OCI-LY3 (cell line): ENCODE results near the gene P4HA2.
A peak's percentile ranks its signal among the peaks of the same experiment; 100 is the strongest.

Source experiments
- H2AFZ ChIP-seq: fragments of 200-600, 300-600 bp; shearing (Covaris generic); 2 replicates; pipeline ENCODE4 v1.6.0; 2014; ENCODE audit warnings: antibody characterized with exemption, low read depth, low read length
- H3K27ac ChIP-seq: fragments of 200-600, 300-600 bp; sonication (generic); 2 replicates; pipeline ENCODE4 v1.5.1; 2014; ENCODE audit warnings: mild to moderate bottlenecking, low read length, moderate library complexity, mixed read lengths
- H3K27me3 ChIP-seq: fragments of 200-600, 300-600 bp; sonication (generic); 2 replicates; pipeline ENCODE4 v1.6.1; 2014; ENCODE audit warnings: low read depth, low read length, mixed read lengths
- H3K36me3 ChIP-seq: fragments of 200-600, 300-600 bp; sonication (generic); replicated peaks from 2 replicates; pipeline ENCODE3; 2014; ENCODE audit warnings: low read depth, low read length, mixed read lengths
- H3K4me1 ChIP-seq: fragments of 300-600, 200-600 bp; sonication (generic); 2 replicates; pipeline ENCODE4 v1.6.1; 2014; ENCODE audit warnings: low read length, mixed read lengths
- H3K4me2 ChIP-seq: fragments of 200-600, 300-600 bp; sonication (generic); 2 replicates; pipeline ENCODE4 v1.6.1; 2014; ENCODE audit warnings: low read length, mixed read lengths
- H3K4me3 ChIP-seq: fragments of 300-600, 200-600 bp; sonication (generic); 2 replicates; pipeline ENCODE4 v1.5.1; 2014; ENCODE audit warnings: antibody characterized with exemption, mild to moderate bottlenecking, low read length, moderate library complexity
- H3K79me2 ChIP-seq: fragments of 300-600, 200-600 bp; shearing (Covaris generic); 2 replicates; pipeline ENCODE4 v1.6.1; 2014; ENCODE audit warnings: mild to moderate bottlenecking, low read length, mixed read lengths
- H3K9ac ChIP-seq: fragments of 300-600, 200-600 bp; shearing (Covaris generic); 2 replicates; pipeline ENCODE4 v1.6.0; 2014; ENCODE audit warnings: mild to moderate bottlenecking, low read length, moderate library complexity
- H3K9me3 ChIP-seq: fragments of 200-600, 300-600 bp; shearing (Covaris generic); 2 replicates; pipeline ENCODE4 v1.6.1; 2014; ENCODE audit warnings: low read length, mixed read lengths; ENCODE audit not compliant: insufficient read depth
- H4K20me1 ChIP-seq: fragments of 200-600, 300-600 bp; sonication (generic); 2 replicates; pipeline ENCODE4 v1.6.1; 2016; ENCODE audit warnings: low read length, mixed read lengths; ENCODE audit not compliant: insufficient read depth
- CTCF ChIP-seq: fragments of 200-600, 300-600 bp; sonication (generic); IDR thresholded peaks from 2 replicates; pipeline ENCODE4 v1.5.1; 2014; ENCODE audit warnings: antibody characterized with exemption, low read length, low read depth
- EZH2phosphoT487 ChIP-seq: fragments of 200-600 bp; shearing (Covaris generic); IDR thresholded peaks from 2 replicates; pipeline ENCODE4 v1.6.1; 2018; ENCODE audit warnings: antibody characterized with exemption, mixed run types, low read depth

P4HA2 gene

GRCh38 chr5:132238901-132239500 is 11.3 kb upstream of the P4HA2 start:
- H3K4me2 ChIP-seq, result no peak overlapping the region
- no peak overlapping the region for H2AFZ ChIP-seq
- H3K4me3 ChIP-seq, result no peak overlapping the region
- no peak overlapping the region for H3K27ac ChIP-seq
- no peaks in the 10 kb centered on the region for H3K9me3 ChIP-seq
- H3K79me2 ChIP-seq, result no peaks in the 10 kb centered on the region
- TF ChIP-seq EZH2phosphoT487 (no peak), CTCF (no peak)
- no peaks in the 10 kb centered on the region for H3K27me3 ChIP-seq
- no peaks in the 10 kb centered on the region for H4K20me1 ChIP-seq
- H3K36me3 ChIP-seq, result no peaks in the 10 kb centered on the region
- H3K9ac ChIP-seq, result no peak overlapping the region
- H3K4me1 ChIP-seq, result peaks cover 7% of the 10 kb centered on the region

- no peak overlapping the region for H3K4me2 ChIP-seq
- H3K36me3 ChIP-seq, result no peaks in the 10 kb centered on the region
- no peak overlapping the region for H3K9ac ChIP-seq
- H3K4me3 ChIP-seq, result no peak overlapping the region
- no peaks in the 10 kb centered on the region for H3K79me2 ChIP-seq
- H3K9me3 ChIP-seq, result no peaks in the 10 kb centered on the region
- H2AFZ ChIP-seq, result no peak overlapping the region
- peaks cover 7% of the 10 kb centered on the region for H3K4me1 ChIP-seq
- H3K27me3 ChIP-seq, result no peaks in the 10 kb centered on the region
- H4K20me1 ChIP-seq, result no peaks in the 10 kb centered on the region
- no peak for TF ChIP-seq EZH2phosphoT487
- TF ChIP-seq CTCF, result peak; percentile 59
- H3K27ac ChIP-seq, result no peak overlapping the region
Observed at GRCh38 chr5:132238169-132238744, 10.6 kb upstream of the P4HA2 start.

GRCh38 chr5:132237670-132238069 is 10.0 kb upstream of the P4HA2 start:
- no peaks in the 10 kb centered on the region for H3K9me3 ChIP-seq
- H4K20me1 ChIP-seq, result no peaks in the 10 kb centered on the region
- H3K4me3 ChIP-seq, result no peak overlapping the region
- no peak for TF ChIP-seq CTCF
- no peak for TF ChIP-seq EZH2phosphoT487
- no peaks in the 10 kb centered on the region for H3K79me2 ChIP-seq
- H3K9ac ChIP-seq, result no peak overlapping the region
- no peaks in the 10 kb centered on the region for H3K27me3 ChIP-seq
- H3K4me1 ChIP-seq, result peaks cover 7% of the 10 kb centered on the region
- no peak overlapping the region for H3K27ac ChIP-seq
- no peaks in the 10 kb centered on the region for H3K36me3 ChIP-seq
- H3K4me2 ChIP-seq, result no peak overlapping the region
- no peak overlapping the region for H2AFZ ChIP-seq

- Histone ChIP-seq H3K27me3 (no peaks in the 10 kb centered on the region; the same call in 1 of the 2 replicates), H3K27ac (no peak overlapping the region)
- TF ChIP-seq CTCF, result no peak
- TF ChIP-seq EZH2phosphoT487, result no peak
Observed at GRCh38 chr5:132237141-132237540, 9.5 kb upstream of the P4HA2 start.

More at GRCh38 chr5:132237141-132237540, 9.5 kb upstream of the P4HA2 start:
- Histone ChIP-seq H4K20me1 (no peaks in the 10 kb centered on the region), H3K36me3 (no peaks in the 10 kb centered on the region), H2AFZ (no peak overlapping the region), H3K79me2 (no peaks in the 10 kb centered on the region), H3K4me2 (no peak overlapping the region), H3K9me3 (no peaks in the 10 kb centered on the region), H3K4me1 (peaks cover 7% of the 10 kb centered on the region), H3K4me3 (no peak overlapping the region), H3K9ac (no peak overlapping the region)
